ENCODE measurements around the gene ATF7.

GRCh38 chr12:53590652-53591051, 35.5 kb downstream of the ATF7 start:
- TF ChIP-seq CTCF (conservative IDR thresholded peaks at IDR 0.05 in 1 of 2, IDR thresholded peaks at IDR 0.05 in 1 of 2; ENCODE audit: low read depth in 1 of 2, low read length in 2 of 2) (no peak), EZH2 (IDR thresholded peaks at IDR 0.05; ENCODE audit: low read length, missing control alignments) (no peak)
